HG03097 (cell line): ENCODE data around the gene TOB2.
A peak's percentile ranks its signal among the peaks of the same experiment; 100 is the strongest.
"Not testable (repeated sequence)": the region's sequence is repeated elsewhere in the genome, so short reads cannot be mapped to it uniquely, and the experiment has no call there.

Source experiments
- ATAC-seq: cut with Tn5 transposase; IDR thresholded peaks from one replicate; pipeline ENCODE4 v1.9.1; 2021; ENCODE audit not compliant: unreplicated experiment, low FRiP score

Gene TOB2

DNA sequence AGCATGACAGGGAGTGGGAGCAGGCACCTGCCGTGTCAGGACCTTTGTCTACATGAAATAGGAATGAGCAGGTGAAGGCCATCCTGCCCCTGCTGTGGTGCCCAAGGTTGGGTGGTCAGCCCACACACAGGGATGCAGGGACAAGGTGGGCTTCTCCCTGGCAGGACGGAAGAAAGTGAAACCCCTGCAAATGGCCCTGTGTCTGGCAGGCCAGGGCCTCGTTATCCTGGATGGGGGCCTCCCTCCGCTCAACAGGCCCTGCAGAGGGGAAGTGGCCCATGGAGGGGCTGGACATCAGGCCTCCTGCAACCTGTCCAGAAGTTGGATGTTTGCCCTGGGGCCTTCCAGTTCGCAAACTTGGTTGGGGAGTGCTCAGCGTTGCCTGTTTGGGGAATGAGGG is 14.9 kb downstream of the TOB2 start:
- no peak for ATAC-seq

DNA sequence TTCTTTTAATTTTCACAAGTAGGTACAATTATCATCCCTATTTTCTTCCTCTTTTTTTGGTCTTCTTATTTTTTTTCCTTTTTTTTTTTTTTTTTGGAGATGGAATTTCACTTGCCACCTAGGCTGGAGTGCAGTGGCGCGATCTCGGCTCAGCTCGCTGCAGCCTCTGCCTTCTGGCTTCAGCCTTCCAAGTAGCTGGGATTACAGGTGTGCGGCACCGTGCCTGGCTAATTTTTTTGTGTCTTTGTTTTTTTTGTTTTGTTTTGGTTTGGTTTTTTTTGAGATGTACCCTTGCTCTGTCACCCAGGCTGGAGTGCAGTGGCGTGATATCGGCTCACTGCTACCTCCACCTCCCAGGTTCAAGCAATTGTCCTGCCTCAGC is 16.7 kb downstream of the TOB2 start:
- no peak for ATAC-seq

DNA sequence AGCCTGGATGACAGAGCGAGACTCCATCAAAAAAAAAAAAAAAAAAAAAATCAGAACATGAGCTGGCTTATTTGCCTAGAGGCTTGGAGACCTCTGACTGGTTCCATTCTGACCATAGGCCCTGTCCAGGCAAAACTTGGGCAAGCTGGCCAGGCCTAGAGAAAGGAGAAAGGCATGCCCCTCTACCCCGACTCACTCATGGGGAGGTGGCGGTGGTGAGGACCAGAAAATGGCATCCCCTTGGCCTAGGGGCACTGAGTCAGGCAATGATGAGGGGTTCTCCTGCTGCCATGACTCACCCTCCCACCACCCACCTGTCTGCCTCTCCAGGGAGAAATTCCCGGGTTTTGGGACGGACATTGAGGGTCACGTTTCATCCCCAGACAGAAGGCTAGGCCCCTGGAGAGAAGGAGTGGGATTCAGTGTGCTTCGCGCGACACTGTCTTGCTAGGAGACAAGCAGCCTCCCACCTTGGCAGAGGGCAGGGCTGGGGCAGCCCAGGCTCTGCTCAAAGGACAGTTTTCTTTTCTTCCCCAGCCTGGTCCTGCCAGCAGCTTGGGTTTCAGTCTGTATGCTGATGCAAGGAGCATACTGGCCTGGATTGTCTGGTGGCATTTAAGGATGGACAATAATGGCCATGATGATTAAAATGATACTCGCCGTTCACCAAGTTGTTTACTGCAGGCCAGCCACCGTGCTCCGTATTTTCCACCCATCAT is 17.2 kb downstream of the TOB2 start:
- no peak for ATAC-seq

DNA sequence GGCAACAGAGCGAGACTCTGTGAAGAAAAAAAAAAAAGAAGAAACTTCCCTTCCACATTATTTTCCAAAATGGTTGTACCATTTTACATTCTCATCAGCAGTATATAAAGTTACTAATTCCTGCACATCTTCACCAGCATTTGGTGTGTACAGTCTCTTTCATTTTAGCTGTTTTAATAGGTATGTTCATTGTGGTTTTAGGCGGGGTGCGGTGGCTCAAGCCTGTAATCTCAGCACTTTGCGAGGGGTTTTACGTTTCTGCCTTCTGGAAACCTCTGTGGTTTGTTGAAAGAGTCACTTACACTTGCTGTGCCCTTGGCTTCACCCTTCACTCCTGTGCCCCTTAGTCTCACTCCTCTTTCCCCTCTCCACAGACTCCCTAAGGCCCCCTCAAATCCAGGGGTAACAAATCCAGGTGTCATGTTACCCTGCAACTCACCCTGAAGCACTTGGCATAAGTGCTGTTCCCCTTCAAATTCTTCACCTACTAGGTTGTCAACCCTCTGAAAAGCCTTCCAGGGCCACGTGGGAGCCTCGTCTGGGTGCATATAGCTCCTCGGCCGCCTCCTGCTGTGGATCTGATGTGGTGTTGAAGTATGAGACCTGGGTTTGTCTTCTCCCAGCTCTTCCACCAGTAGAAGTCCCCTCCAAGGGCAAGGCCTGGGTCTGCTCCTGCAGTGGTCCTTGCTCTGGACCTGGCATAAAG is 20.8 kb downstream of the TOB2 start:
- no peak for ATAC-seq

DNA sequence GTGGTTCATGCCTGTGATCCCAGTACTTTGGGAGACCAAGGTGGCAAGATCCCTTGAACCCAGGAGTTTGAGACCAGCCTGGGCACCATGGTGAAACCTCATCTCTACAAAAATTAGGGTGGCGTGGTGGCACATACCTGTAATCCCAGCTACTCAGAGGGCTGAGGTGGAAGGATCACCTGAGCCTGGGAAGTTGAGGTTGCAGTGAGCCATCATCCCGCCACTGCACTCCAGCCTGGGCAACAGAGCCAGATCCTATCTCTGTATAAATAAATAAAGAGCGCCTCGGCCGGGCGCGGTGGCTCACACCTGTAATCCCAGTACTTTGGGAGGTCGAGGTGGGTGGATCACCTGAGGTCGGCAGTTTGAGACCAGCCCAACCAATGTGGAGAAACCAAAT is 27.9 kb downstream of the TOB2 start:
- ATAC-seq, result no peak

DNA sequence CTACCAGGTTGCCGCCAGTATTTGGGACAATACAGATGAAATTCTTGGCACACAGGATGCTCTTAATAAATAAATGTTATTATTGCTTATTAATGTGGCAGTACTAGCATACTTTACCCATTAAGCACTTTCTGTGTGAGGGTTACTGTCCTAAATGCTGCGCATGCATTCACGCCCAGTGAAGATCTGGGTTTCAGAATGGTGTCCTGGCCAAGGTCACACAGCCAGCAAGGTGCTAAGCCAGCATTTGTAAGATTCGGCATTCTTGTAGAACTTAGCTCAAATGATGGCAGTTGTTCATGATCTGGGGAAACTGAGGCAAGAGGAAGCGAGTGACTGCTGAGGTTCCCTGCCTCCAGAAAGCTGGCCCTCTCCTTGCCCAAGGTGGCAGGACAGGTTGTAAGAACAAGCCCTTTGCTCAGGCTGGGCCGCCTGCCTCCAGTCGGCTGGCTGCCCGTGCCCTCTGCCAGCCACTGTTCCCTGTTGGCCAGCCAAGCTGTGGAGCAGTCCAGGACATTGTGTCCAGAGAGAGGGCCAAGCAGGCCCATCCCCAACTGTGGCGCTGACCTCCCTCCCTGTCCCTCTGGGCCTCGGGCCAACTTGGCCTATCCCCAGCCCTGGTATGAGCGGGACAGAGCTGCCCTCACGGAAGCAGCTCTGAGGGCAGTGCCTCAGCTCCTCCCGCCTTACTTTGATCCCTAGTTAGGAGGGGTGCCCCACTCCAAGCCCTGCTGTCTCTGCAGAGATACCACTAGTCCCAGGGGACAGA is 28.8 kb downstream of the TOB2 start:
- ATAC-seq, result no peak

DNA sequence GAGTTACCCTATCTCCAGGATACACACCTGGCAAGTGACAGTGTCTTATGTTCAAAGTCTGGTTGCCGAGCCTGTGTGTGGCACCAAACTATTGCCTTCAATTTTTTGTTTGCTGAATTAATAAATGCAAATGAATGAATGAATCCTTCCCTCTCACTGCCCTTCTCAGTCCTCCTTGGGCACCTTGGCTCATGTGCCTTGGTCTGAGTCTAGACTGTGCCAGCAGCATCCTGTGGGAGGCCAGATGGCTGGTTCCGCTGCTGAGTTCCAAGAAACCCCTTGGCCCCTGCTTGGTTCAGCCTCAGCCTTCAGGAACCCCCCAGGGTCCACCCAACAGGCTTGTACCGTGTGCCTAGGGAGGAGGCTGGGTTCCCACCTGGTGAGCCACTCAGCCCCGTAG is 31.0 kb downstream of the TOB2 start:
- no peak for ATAC-seq

DNA sequence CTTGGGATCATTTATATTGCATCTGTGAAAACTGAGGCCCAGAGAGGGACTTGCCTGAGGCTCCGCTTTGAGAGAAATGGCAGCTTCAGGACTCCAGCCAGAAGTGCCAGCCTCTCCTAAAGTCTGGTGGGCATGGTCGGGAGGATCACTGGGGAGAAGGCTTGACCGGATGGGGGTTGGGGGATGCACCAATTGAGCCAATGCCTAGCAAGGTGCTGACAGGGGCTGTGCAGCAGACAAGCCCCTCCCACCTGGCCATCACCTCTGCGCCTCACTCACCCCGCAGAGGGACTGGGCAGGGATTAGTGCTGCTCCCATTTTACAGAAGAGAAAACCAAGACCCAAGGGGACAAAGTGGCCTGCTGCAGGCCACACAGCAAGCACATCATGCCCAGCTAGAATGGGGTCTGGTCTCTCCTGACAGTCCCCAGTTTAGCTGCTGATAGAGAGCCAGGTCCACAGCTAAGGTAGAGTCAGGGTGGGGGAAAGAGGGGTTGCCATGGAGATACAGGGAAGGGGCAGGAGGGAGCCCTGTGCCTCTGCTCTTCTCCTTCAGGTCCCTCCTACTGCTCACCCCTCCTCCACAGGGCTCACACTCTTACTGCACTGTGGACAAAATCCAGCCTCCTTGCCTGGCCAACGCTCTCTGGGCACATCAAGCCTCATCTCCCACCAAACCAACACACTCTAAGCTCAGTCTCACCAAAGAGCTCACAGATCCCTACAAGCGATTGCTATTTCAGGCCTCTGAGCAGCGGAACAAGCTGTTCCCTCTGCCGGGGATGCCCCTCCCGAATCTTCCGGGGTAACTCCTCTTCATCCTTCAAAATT is 35.4 kb downstream of the TOB2 start:
- ATAC-seq, result no peak

DNA sequence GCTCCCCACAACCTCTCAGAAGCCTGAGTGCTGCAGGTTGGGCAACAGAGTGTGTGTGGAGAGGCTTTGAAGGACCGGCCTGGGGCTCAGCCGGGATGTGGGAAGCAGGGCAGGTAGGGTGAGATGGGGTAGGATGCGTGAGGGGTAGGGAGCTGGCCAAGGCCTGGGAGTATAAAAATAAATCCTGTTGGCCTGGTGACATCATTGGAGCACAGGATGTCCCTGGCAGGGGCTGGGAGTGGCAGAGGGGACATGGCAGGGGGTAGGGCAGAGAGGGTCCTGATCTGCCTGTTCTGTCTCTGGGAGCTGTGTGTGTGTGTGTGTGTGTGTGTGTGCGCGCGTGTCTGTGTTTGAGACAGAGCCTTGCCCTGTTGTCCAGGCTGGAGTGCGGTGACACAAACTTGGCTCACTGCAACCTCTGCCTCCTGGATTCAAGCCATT is 36.3 kb downstream of the TOB2 start:
- ATAC-seq, result no peak

DNA sequence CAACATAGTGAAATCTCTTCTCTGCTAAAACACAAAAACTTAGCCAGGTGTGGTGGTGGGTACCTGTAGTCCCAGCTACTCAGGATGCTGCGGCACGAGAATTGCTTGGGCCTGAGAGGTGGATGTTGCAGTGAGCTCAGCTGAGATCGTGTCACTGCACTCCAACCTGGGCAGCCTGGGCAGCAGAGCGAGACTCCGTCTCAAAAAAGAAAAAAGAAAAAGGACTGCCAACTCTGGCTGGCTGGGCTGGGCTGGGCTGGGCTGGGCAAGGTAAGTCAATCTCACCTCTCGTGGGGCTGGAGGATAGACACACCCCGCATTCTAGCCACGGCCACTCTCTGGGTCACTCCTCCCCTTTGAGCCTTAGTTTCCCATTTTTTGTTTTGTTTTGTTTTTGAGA is 37.9 kb downstream of the TOB2 start:
- ATAC-seq, result no peak

DNA sequence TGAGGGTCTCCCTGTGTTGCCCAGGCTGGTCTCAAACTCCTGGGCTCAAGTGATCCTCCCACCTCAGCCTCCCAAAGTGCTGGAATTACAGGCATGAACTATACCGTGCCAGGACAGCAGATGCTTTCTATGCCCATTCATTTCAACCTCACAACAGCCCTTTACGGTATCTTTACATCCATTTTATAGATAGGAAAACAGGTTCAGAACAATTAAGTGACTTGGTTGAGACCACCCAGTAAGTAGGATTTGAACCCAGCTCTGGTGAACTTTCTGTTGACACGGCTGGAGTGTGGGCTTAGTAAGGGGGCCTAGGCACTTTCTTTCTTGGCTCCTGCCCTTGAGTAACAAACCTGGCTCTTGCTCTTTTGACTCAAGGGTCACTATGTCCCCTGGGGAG is 39.2 kb downstream of the TOB2 start:
- ATAC-seq, result no peak

DNA sequence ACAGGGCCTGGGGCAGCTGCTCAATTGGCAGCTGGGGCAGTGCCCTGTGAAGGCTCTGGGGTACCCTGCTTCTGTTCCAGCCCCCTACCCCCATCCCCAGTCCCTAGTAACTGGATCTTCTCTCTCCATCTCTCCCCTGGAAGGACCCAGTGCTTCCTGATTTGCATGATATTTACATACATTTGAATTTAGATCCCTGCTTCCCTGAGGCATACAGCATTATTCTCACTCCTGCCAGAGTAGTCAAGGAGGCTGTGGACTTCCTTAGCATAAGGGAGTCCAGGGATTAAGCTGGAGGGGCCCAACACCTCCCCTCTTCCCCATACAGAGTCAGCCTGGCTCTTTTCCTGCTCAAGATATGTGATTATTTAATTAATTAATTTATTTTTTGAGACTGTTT is 40.2 kb downstream of the TOB2 start:
- ATAC-seq, result no peak

DNA sequence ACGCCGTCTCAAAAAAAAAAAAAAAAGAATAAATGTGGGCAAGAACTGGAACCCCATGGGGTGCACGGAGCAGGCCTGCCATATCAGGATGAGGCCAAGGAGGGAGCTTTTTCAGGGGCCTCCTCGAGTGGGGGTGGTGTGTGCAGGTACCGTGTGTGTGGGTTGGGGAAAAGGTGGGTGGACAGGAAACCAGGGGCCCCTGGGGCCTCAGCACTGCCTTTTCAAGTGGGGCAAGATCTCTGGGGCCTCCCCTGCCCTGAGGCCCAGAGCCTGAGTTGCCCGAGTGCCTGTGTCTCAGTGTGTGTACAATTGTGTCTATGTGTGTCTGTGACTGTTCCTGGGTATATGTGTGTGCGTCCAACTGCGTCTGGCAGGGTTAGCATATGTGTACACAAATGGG is 41.0 kb downstream of the TOB2 start:
- ATAC-seq, result no peak

DNA sequence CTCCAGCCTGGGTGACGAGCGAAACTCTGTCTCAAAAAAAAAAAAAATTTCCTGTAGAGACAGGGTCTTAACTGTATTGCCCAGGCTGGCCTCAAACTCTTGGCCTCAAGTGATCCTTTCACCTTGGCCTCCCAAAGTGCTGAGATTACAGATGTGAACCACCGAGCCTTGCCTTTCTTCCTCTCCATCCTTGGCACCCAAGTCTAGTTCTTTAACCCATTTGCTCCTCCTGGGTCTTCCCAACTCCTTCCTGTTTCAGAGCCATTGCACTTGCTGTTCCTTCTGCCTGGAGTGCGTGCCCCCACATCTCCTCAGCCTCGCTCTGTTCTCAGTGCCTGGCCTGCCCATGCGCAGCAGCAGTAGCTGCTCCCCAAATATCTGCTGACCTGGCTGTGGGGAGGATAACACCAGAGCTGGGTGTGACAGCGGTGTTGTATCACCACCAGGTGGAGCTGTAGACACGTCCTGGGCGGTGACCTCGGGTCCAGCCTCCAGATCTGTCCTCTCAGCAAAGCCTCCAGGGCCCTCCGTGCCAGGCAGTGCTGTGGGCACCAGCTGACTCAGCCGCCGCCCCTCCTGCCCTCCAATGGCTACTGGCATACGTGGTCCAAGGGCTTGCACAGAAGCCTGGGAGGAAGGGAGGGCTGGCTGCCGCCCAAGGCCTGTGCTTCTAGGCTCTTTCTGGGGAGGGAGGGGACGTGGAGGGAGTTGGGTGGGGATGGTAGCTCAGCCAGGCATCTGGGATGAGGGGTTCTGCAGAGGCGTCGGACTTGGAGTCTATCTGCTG is 42.9 kb downstream of the TOB2 start:
- ATAC-seq, result peak; percentile 70

DNA sequence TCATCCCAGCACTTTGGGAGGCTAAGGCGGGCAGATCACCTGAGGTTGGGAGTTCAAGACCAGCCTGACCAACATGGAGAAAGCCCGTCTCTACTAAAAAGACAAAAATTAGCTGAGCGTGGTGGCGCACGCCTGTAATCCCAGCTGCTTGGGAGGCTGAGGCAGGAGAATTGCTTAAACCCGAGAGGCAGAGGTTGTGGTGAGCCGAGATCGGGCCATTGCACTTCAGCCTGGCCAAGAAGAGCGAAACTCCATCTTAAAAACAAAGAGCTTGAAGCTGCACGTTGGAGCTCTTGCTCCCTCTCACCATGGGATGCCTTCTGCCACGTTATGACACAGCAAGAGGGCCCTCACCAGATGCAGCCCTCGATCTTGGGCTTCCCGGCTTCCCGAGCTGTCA is 43.8 kb downstream of the TOB2 start:
- not testable (repeated sequence) for ATAC-seq

DNA sequence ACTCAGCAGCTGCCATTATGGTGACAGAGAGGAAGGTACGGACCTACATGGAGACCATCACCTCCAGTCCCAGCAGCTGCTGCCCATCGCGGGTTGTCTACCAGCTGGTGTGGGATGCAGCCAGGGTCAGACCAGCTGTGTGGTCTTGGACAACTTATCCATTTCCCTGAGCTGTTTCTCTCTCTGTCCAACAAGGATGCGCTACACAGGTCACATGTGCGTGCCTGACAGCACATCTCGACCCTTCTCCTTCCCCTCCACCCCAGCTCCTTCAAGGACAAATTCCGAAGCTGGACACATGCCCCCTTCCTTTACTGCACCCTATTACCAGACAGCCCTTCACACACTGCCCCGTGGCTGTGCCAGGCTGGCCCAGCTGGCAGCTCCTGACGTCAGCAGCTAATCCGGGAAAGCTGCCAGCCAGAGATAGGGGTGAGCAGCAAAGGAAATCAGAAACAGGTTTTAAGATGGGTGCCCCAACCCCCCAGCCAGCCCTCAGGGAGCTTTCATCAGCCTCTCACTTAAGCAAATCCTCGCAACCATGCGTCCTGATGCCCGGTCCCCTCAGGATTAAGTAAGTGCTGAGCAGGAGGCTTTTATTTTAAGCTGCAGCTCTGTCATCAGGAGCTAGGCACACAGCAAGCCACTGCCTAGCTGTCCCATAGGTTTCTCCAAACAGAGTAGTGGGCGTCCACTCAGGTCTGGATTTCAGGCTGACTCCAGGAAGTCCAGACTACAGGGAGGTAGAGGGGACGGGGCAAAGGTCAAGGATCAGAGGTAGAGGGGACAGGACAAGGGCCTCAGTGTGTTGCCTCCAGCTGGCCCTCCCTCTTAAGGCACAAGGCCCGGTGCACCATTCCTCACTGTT is 44.6 kb downstream of the TOB2 start:
- ATAC-seq, result no peak

DNA sequence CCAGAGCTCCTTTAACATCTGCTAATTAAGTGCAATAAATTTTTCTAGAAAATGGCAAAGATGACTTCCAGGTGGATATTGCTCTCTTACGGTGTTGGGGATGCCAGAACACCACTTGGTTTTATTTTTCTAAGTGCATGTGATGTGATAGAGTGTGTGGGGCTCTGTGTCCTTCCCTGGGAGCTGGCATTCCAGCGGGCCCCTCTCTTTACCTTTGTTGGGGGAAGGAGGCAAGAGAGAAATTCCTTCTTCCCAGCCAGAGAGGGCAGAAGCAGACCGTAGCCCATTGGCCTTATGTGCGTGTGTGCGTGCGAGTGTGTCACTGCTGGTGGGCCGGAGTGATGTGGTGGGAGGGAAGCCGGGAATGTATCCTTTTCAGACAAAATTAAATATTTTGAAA is 47.7 kb downstream of the TOB2 start:
- ATAC-seq, result no peak

DNA sequence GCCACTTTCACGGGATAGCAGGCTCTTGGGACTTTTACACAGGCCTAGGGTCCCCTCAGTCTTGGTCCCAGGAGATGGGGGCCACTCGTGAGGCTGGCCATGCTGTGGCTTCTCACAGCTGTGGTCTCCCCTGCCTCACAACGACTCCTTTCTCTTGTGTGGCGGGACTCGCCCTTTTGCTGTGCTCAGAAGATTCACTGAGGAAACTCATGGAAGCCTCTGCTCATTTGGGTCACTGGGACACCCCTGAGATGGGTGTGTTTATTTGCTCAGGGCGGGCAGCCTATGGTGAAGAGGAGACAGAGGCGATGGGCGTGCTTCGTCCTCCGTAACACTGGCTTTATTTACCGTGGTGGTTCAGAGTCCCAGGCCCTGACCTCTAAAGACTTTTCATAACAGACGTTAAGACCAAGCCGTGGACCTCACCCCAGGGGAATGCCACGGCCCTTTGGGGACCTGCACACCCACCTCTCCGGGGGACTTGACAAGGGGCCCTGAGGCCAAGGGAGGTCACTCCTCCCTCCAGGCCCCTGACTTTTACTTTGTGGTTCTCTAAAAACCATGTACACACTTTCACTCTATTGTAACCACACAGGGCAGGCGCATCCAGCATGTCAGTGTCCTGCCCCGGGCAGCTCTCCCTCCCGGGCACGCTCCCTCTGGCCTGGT is 49.3 kb downstream of the TOB2 start:
- no peak for ATAC-seq
